HG03571 (cell line): ENCODE measurements around the gene EIPR1.
"Not testable (repeated sequence)": the region's sequence is repeated elsewhere in the genome, so short reads cannot be mapped to it uniquely, and the experiment has no call there.

ENCODE experiments used
- ATAC-seq: cut with Tn5 transposase; IDR thresholded peaks from one replicate; pipeline ENCODE4 v1.9.1; 2021; ENCODE audit not compliant: unreplicated experiment

The EIPR1 gene

GRCh38 chr2:3361518-3362389 lies 15.9 kb downstream of the EIPR1 start:
- ATAC-seq, result no peak

GRCh38 chr2:3357926-3358325 lies 19.7 kb downstream of the EIPR1 start:
- no peak for ATAC-seq

- ATAC-seq, result not testable (repeated sequence)
These were observed 20.2 kb downstream of the EIPR1 start for GRCh38 chr2:3357446-3357845.

GRCh38 chr2:3356799-3357198 lies 20.8 kb downstream of the EIPR1 start:
- ATAC-seq, result no peak

GRCh38 chr2:3355951-3356569 lies 21.6 kb downstream of the EIPR1 start:
- no peak for ATAC-seq

- ATAC-seq, result no peak
These were observed 22.6 kb downstream of the EIPR1 start for GRCh38 chr2:3354986-3355385.

GRCh38 chr2:3349211-3349693 lies 28.4 kb downstream of the EIPR1 start:
- no peak for ATAC-seq

GRCh38 chr2:3348767-3349166 lies 28.9 kb downstream of the EIPR1 start:
- ATAC-seq, result no peak

GRCh38 chr2:3345621-3346020 lies 32.0 kb downstream of the EIPR1 start:
- ATAC-seq, result no peak

- ATAC-seq, result no peak
These were observed 32.7 kb downstream of the EIPR1 start for GRCh38 chr2:3344897-3345296.

- ATAC-seq, result no peak
These were observed 34.6 kb downstream of the EIPR1 start for GRCh38 chr2:3343012-3343411.

- no peak for ATAC-seq
These were observed 35.3 kb downstream of the EIPR1 start for GRCh38 chr2:3342324-3342723.

GRCh38 chr2:3341336-3341735 lies 36.3 kb downstream of the EIPR1 start:
- no peak for ATAC-seq

GRCh38 chr2:3340144-3340543 lies 37.5 kb downstream of the EIPR1 start:
- no peak for ATAC-seq

- no peak for ATAC-seq
These were observed 39.3 kb downstream of the EIPR1 start for GRCh38 chr2:3338340-3338739.

- no peak for ATAC-seq
These were observed 40.8 kb downstream of the EIPR1 start for GRCh38 chr2:3336844-3337243.

- no peak for ATAC-seq
These were observed 42.9 kb downstream of the EIPR1 start for GRCh38 chr2:3334392-3335345.

- no peak for ATAC-seq
These were observed 45.5 kb downstream of the EIPR1 start for GRCh38 chr2:3332133-3332532.

- no peak for ATAC-seq
These were observed 48.1 kb downstream of the EIPR1 start for GRCh38 chr2:3329491-3329890.

GRCh38 chr2:3326871-3327270 lies 50.7 kb downstream of the EIPR1 start:
- ATAC-seq, result no peak

GRCh38 chr2:3326182-3326537 lies 51.5 kb downstream of the EIPR1 start:
- no peak for ATAC-seq
